GM19328 (cell line): Measurements from ENCODE around the gene PGBD5.

ENCODE experiments used
- ATAC-seq: cut with Tn5 transposase; IDR thresholded peaks from one replicate; pipeline ENCODE4 v1.9.1; 2021; ENCODE audit warnings: mild to moderate bottlenecking, moderate library complexity; ENCODE audit not compliant: unreplicated experiment

The PGBD5 gene

GRCh38 chr1:230379462-230379861 lies 46.7 kb downstream of the PGBD5 start:
- no peak for ATAC-seq

GRCh38 chr1:230377851-230378250 lies 48.3 kb downstream of the PGBD5 start:
- ATAC-seq, result no peak

GRCh38 chr1:230377324-230377723 lies 48.8 kb downstream of the PGBD5 start:
- no peak for ATAC-seq

GRCh38 chr1:230376296-230376695 lies 49.8 kb downstream of the PGBD5 start:
- no peak for ATAC-seq

GRCh38 chr1:230375780-230376179 lies 50.4 kb downstream of the PGBD5 start:
- ATAC-seq, result no peak

GRCh38 chr1:230375147-230375546 lies 51.0 kb downstream of the PGBD5 start:
- no peak for ATAC-seq

GRCh38 chr1:230371923-230372703 lies 54.0 kb downstream of the PGBD5 start:
- ATAC-seq, result no peak

GRCh38 chr1:230370109-230370508 lies 56.0 kb downstream of the PGBD5 start:
- ATAC-seq, result no peak

- no peak for ATAC-seq
These were observed 57.3 kb downstream of the PGBD5 start for GRCh38 chr1:230368871-230369270.

GRCh38 chr1:230368363-230368762 lies 57.8 kb downstream of the PGBD5 start:
- ATAC-seq, result no peak

GRCh38 chr1:230366504-230366915 lies 59.6 kb downstream of the PGBD5 start:
- ATAC-seq, result no peak

GRCh38 chr1:230365723-230366307 lies 60.3 kb downstream of the PGBD5 start:
- ATAC-seq, result no peak

GRCh38 chr1:230362949-230363348 lies 63.2 kb downstream of the PGBD5 start:
- no peak for ATAC-seq

- no peak for ATAC-seq
These were observed 64.2 kb downstream of the PGBD5 start for GRCh38 chr1:230361941-230362340.

GRCh38 chr1:230359992-230360668 lies 66.0 kb downstream of the PGBD5 start:
- ATAC-seq, result no peak

- ATAC-seq, result no peak
These were observed 69.0 kb downstream of the PGBD5 start for GRCh38 chr1:230356869-230357794.

GRCh38 chr1:230356190-230356589 lies 69.9 kb downstream of the PGBD5 start:
- no peak for ATAC-seq

- ATAC-seq, result no peak
These were observed 70.5 kb downstream of the PGBD5 start for GRCh38 chr1:230355594-230355993.

- ATAC-seq, result no peak
These were observed 71.0 kb downstream of the PGBD5 start for GRCh38 chr1:230355128-230355527.

- ATAC-seq, result no peak
These were observed 72.1 kb downstream of the PGBD5 start for GRCh38 chr1:230354005-230354404.

GRCh38 chr1:230352537-230352936 lies 73.6 kb downstream of the PGBD5 start:
- no peak for ATAC-seq
